Umbilical cord (tissue), 2 donors: ENCODE measurements around the gene SLC6A19. TPM values are rescaled to one million over a fixed set of nuclear protein-coding genes. Genes with fewer than 3 reads are reported as not detected.

Experiments
- DNase-seq: peaks from one replicate; pipeline ENCODE4 v3.0.0-alpha.2; 2015; ENCODE audit warnings: low spot score
- total RNA-seq: library from RNA; depleted of rRNA; stranded (reverse); fragments of >200 nt; gene quantifications from one replicate; pipeline ENCODE4 v1.2.3, GENCODE V29; 2014; ENCODE audit warnings: low replicate concordance; ENCODE audit not compliant: insufficient read depth

Gene SLC6A19
- total RNA-seq, 1 donor from 2014 or later: 0.48 TPM

- no peak for DNase-seq
These were observed 35.5 kb upstream of the SLC6A19 start for GRCh38 chr5:1165864-1166263.

GRCh38 chr5:1166370-1166769 is 35.0 kb upstream of the SLC6A19 start:
- no peak for DNase-seq

- no peak for DNase-seq
These were observed 34.1 kb upstream of the SLC6A19 start for GRCh38 chr5:1167361-1167727.

- DNase-seq: peak; percentile 63
These were observed 33.4 kb upstream of the SLC6A19 start for GRCh38 chr5:1167728-1168709.

GRCh38 chr5:1168796-1169195 is 32.6 kb upstream of the SLC6A19 start:
- DNase-seq: no peak

- no peak for DNase-seq
These were observed 31.9 kb upstream of the SLC6A19 start for GRCh38 chr5:1169211-1170115.

GRCh38 chr5:1171340-1171941 is 30.0 kb upstream of the SLC6A19 start:
- DNase-seq: no peak

- DNase-seq: no peak
These were observed 29.3 kb upstream of the SLC6A19 start for GRCh38 chr5:1172007-1172581.

GRCh38 chr5:1172670-1173404 is 28.6 kb upstream of the SLC6A19 start:
- no peak for DNase-seq

GRCh38 chr5:1173485-1174070 is 27.8 kb upstream of the SLC6A19 start:
- DNase-seq: no peak

GRCh38 chr5:1174122-1174936 is 27.1 kb upstream of the SLC6A19 start:
- peak; percentile 63 for DNase-seq

GRCh38 chr5:1175015-1175414 is 26.4 kb upstream of the SLC6A19 start:
- no peak for DNase-seq

GRCh38 chr5:1175801-1176472 is 25.5 kb upstream of the SLC6A19 start:
- DNase-seq: no peak

- no peak for DNase-seq
These were observed 24.7 kb upstream of the SLC6A19 start for GRCh38 chr5:1176473-1177391.

GRCh38 chr5:1177826-1178528 is 23.4 kb upstream of the SLC6A19 start:
- no peak for DNase-seq

GRCh38 chr5:1178529-1179382 is 22.6 kb upstream of the SLC6A19 start:
- no peak for DNase-seq
